Progenitor cell of endocrine pancreas (in vitro differentiated cells): Measurements from ENCODE around the gene PIK3CA. TPM values are rescaled to one million over a fixed set of nuclear protein-coding genes. Genes with fewer than 3 reads are reported as not detected.

Source experiments
- DNase-seq: peaks from one replicate; pipeline ENCODE4 v3.0.0; 2021; ENCODE audit warnings: low spot score; ENCODE audit not compliant: unreplicated experiment
- H3K27ac Mint-ChIP-seq: 2 replicates; pipeline ENCODE4 v1.8.0; 2021; ENCODE audit warnings: mild to moderate bottlenecking, moderate library complexity, mixed read lengths
- H3K27me3 Mint-ChIP-seq: 2 replicates; pipeline ENCODE4 v1.8.0; 2021; ENCODE audit warnings: mixed read lengths
- H3K36me3 Mint-ChIP-seq: 2 replicates; pipeline ENCODE4 v1.8.0; 2022; ENCODE audit warnings: mixed read lengths; ENCODE audit not compliant: insufficient read depth
- H3K4me1 Mint-ChIP-seq: 2 replicates; pipeline ENCODE4 v1.8.0; 2021; ENCODE audit warnings: low read depth, mixed read lengths
- H3K4me3 Mint-ChIP-seq: 2 replicates; pipeline ENCODE4 v1.8.0; 2021; ENCODE audit warnings: low read depth, mild to moderate bottlenecking, moderate library complexity, mixed read lengths
- H3K9me3 Mint-ChIP-seq: 2 replicates; pipeline ENCODE4 v1.8.0; 2021; ENCODE audit warnings: low read depth, mixed read lengths
- total RNA-seq: library from RNA; stranded (reverse); gene quantifications from 2 replicates; pipeline ENCODE4 v1.2.1, GENCODE V29; 2021
- TF ChIP-seq, protein P1 (sequence below): fragments of 200-600 bp; sonication (generic); IDR thresholded peaks from one replicate; pipeline ENCODE4 v1.5.0; 2021; ENCODE audit warnings: antibody characterized with exemption, mild to moderate bottlenecking; ENCODE audit not compliant: unreplicated experiment

PIK3CA gene
- total RNA-seq, 1 donor from 2014 or later: 19.2 TPM

DNA sequence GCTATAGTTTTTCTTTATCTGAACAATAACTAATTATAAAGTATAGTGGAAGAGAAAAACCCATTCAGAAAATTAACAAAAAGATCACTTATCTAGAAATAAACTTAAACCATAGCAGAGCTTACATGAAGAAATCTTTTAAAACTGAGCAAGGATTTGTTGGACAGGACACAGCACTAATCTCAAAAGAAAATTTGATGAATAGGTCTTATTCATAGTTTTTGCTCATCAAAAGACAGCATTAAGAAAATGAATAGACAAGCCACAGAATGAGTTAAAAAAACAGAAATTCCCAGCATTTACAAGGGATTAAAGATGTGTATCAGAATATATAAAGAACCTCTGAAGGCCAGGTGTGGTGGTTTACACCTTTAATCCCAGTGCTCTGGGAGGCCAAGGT is 29.5 kb downstream of the PIK3CA start:
- Mint-ChIP-seq H3K4me3 (no peak overlapping the region), H3K27me3 (no peaks in the 10 kb centered on the region), H3K9me3 (peaks cover 3% of the 10 kb centered on the region), H3K36me3 (no peaks in the 10 kb centered on the region), H3K27ac (no peak overlapping the region), H3K4me1 (peaks cover 3% of the 10 kb centered on the region)
- TF ChIP-seq, protein P1, sequence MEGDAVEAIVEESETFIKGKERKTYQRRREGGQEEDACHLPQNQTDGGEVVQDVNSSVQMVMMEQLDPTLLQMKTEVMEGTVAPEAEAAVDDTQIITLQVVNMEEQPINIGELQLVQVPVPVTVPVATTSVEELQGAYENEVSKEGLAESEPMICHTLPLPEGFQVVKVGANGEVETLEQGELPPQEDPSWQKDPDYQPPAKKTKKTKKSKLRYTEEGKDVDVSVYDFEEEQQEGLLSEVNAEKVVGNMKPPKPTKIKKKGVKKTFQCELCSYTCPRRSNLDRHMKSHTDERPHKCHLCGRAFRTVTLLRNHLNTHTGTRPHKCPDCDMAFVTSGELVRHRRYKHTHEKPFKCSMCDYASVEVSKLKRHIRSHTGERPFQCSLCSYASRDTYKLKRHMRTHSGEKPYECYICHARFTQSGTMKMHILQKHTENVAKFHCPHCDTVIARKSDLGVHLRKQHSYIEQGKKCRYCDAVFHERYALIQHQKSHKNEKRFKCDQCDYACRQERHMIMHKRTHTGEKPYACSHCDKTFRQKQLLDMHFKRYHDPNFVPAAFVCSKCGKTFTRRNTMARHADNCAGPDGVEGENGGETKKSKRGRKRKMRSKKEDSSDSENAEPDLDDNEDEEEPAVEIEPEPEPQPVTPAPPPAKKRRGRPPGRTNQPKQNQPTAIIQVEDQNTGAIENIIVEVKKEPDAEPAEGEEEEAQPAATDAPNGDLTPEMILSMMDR: no peak
- no peak for DNase-seq

DNA sequence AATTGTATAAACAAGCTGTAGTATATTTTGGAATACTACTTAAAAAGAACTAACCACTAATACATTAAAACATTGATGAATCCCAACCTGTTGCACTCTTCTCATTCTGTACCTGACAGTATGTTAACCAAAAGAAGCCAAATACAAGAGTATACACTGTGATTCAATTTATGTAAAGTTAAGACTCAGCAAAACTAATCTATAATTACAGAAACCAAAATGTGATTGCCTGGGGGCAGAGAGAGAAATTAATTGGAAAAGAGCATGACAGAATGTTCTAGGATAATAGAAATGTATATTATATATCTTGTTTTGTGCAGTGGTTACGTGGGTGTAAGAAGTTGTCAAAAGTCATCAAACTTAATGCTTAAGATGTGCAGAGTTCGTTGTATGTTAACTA is 31.1 kb downstream of the PIK3CA start:
- Mint-ChIP-seq H3K9me3 (peaks cover 3% of the 10 kb centered on the region), H3K27me3 (no peaks in the 10 kb centered on the region), H3K4me3 (no peak overlapping the region), H3K36me3 (no peaks in the 10 kb centered on the region), H3K4me1 (peaks cover 7% of the 10 kb centered on the region), H3K27ac (no peak overlapping the region)
- no peak for DNase-seq
- TF ChIP-seq, protein P1: no peak

- TF ChIP-seq, protein P1: no peak
- DNase-seq: no peak
- Mint-ChIP-seq H3K4me3 (no peak overlapping the region), H3K27ac (no peak overlapping the region), H3K9me3 (peaks cover 3% of the 10 kb centered on the region), H3K36me3 (no peaks in the 10 kb centered on the region), H3K4me1 (peaks cover 7% of the 10 kb centered on the region), H3K27me3 (no peaks in the 10 kb centered on the region)
These were observed 32.0 kb downstream of the PIK3CA start for GRCh38 chr3:179179979-179180759.

- no peaks in the 10 kb centered on the region for H3K36me3 Mint-ChIP-seq
- peaks cover 3% of the 10 kb centered on the region for H3K9me3 Mint-ChIP-seq
- TF ChIP-seq, protein P1: no peak
- no peak overlapping the region for H3K4me3 Mint-ChIP-seq
- H3K27me3 Mint-ChIP-seq: no peaks in the 10 kb centered on the region
- no peak overlapping the region for H3K27ac Mint-ChIP-seq
- peaks cover 5% of the 10 kb centered on the region for H3K4me1 Mint-ChIP-seq
- DNase-seq: no peak
These were observed 32.9 kb downstream of the PIK3CA start for GRCh38 chr3:179181021-179181472.

GRCh38 chr3:179181993-179182551 is 33.9 kb downstream of the PIK3CA start:
- no peaks in the 10 kb centered on the region for H3K27me3 Mint-ChIP-seq
- TF ChIP-seq, protein P1: no peak
- H3K27ac Mint-ChIP-seq: peak overlapping the region; percentile 42
- no peaks in the 10 kb centered on the region for H3K36me3 Mint-ChIP-seq
- DNase-seq: no peak
- no peaks in the 10 kb centered on the region for H3K9me3 Mint-ChIP-seq
- peaks cover 5% of the 10 kb centered on the region for H3K4me1 Mint-ChIP-seq
- H3K4me3 Mint-ChIP-seq: no peak overlapping the region
